Neural progenitor cell (in vitro differentiated cells): ENCODE results near the gene DTNB.

Source experiments
- CTCF ChIP-seq: fragments of 200-600 bp; sonication (generic); IDR thresholded peaks from 2 replicates; pipeline ENCODE4 v1.5.1; 2017; ENCODE audit warnings: antibody characterized with exemption, mild to moderate bottlenecking
- EZH2 ChIP-seq: fragments of 200-600 bp; sonication (generic); IDR thresholded peaks from 2 replicates; pipeline ENCODE4 v1.6.1; 2017; ENCODE audit warnings: antibody characterized with exemption, mild to moderate bottlenecking, moderate library complexity
- EZH2phosphoT487 ChIP-seq: fragments of 200-600 bp; sonication (generic); IDR thresholded peaks from 2 replicates; pipeline ENCODE4 v1.6.1; 2017; ENCODE audit warnings: antibody characterized with exemption

GRCh38 chr2:25473758-25474340, 199.5 kb downstream of the DTNB start:
- TF ChIP-seq CTCF (no peak), EZH2 (no peak), EZH2phosphoT487 (no peak)
